Measurements from ENCODE around the gene MACROD2. TPM values are rescaled to one million over a fixed set of nuclear protein-coding genes. Genes with fewer than 3 reads are reported as not detected.

The MACROD2 gene
- total RNA-seq, 1 donor from 2014 or later = 78.2 TPM

DNA sequence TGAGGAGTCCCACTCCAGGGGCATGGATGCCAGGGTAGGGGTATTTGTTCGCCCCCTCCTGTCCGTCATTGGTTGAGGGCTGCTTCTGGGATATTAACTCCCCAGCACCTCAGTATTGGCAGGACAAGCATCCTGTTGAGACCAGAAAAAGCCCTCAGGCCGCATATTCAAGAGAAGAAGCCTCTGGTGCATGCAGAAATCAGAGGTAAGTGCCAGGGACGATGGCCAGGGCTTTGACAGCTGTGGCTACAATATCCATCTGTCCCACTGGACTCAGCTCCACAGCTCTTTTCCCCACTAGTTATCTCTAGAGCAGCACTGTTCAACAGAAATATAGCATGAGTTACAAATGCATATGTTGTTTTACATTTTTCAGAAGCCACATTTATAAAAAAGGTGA, 1926.6 kb downstream of the MACROD2 start:
- TF ChIP-seq, protein P1, sequence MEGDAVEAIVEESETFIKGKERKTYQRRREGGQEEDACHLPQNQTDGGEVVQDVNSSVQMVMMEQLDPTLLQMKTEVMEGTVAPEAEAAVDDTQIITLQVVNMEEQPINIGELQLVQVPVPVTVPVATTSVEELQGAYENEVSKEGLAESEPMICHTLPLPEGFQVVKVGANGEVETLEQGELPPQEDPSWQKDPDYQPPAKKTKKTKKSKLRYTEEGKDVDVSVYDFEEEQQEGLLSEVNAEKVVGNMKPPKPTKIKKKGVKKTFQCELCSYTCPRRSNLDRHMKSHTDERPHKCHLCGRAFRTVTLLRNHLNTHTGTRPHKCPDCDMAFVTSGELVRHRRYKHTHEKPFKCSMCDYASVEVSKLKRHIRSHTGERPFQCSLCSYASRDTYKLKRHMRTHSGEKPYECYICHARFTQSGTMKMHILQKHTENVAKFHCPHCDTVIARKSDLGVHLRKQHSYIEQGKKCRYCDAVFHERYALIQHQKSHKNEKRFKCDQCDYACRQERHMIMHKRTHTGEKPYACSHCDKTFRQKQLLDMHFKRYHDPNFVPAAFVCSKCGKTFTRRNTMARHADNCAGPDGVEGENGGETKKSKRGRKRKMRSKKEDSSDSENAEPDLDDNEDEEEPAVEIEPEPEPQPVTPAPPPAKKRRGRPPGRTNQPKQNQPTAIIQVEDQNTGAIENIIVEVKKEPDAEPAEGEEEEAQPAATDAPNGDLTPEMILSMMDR (IDR thresholded peaks at IDR 0.05) = no peak
- H3K27me3 ChIP-seq = no peaks in the 10 kb centered on the region
- no peaks in the 10 kb centered on the region for H3K4me1 ChIP-seq
- DNase-seq (no peak), ATAC-seq (no peak)
- no peaks in the 10 kb centered on the region for H3K36me3 ChIP-seq
- no peaks in the 10 kb centered on the region for H3K9me3 ChIP-seq
- no peak overlapping the region for H3K4me3 ChIP-seq
- intact Hi-C loops (cut with DNase I) = no loop called here
- H3K27ac ChIP-seq = no peak overlapping the region

DNA sequence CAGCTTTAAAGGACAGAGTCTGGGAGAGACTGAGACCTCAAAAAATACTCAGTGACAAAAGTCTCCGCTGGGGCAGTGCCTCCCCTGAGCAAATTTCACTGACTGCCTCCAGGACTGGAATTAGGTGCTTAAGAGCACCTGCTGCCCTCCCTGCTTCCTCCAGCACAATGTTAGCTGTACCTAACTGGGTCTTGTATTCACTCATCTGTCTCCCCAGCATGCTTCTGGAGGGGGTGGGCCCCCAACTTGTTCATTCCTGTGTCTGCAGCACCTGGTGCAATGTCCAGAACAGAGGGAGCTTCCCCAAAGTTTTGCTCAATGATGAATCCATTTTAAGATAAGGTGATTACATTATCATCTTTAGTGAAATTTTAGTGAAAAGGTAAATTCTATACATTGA, 1927.2 kb downstream of the MACROD2 start:
- no peaks in the 10 kb centered on the region for H3K27me3 ChIP-seq
- TF ChIP-seq, protein P1 (IDR thresholded peaks at IDR 0.05) = no peak
- no peaks in the 10 kb centered on the region for H3K4me1 ChIP-seq
- no peak for ATAC-seq
- no peak for DNase-seq
- H3K27ac ChIP-seq = no peak overlapping the region
- H3K36me3 ChIP-seq = no peaks in the 10 kb centered on the region
- no peak overlapping the region for H3K4me3 ChIP-seq
- intact Hi-C loops (cut with DNase I) = no loop called here
- H3K9me3 ChIP-seq = no peaks in the 10 kb centered on the region

DNA sequence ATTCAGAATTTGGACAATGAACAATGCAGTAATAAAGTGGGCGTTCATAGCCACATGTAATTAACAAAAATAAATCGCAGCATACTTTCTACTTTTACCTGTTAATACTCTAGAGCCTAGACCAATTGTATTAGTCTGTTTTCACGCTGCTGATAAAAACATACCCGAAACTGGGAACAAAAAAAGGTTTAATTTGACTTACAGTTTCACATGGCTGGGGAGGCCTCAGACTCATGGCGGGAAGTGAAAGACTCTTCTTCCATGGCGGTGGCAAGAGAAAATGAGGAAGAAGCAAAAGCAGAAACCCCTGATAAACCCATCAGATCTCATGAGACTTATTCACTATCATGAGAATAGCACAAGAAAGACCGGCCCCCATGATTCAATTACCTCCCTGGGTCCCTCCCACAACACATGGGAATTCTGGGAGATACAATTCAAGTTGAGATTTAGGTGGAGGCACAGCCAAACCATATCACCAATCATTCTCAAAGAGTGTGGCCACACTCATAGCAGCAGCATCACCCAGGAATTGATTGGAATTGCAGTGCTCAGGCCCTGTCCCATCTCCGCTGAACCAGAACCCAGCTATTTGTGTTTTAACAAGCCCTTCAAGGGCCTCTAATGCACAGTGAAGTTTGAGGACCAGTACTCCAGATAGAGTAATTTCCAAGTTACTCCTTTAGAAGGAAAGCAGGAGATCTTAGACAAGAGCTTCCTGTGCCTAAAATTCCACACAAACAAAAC, 1927.9 kb downstream of the MACROD2 start:
- TF ChIP-seq, protein P1 (IDR thresholded peaks at IDR 0.05) = no peak
- no peaks in the 10 kb centered on the region for H3K9me3 ChIP-seq
- H3K27ac ChIP-seq = no peak overlapping the region
- ATAC-seq (no peak), DNase-seq (no peak)
- no peaks in the 10 kb centered on the region for H3K4me1 ChIP-seq
- intact Hi-C loops (cut with DNase I) = no loop called here
- no peak overlapping the region for H3K4me3 ChIP-seq
- H3K36me3 ChIP-seq = no peaks in the 10 kb centered on the region
- no peaks in the 10 kb centered on the region for H3K27me3 ChIP-seq

DNA sequence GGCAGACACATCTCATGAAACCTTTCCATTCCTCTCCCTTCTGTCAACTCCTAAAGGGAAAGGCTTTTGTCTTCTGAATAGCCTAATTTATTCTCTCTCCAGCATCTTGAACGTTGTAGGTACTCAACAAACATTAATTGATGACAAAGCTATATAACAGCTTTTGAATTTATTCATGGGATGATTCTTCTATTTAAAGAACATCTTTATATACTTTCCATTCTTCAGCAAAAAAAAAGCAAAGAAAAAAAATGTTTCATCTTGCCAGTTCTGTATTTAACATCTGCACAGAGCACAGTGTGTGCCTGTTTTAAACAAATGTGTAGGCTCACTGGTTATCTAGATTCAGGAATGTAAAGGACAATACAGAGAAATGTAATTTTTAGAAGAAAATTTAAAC, 1929.2 kb downstream of the MACROD2 start:
- Histone ChIP-seq H3K9me3 (no peaks in the 10 kb centered on the region), H3K27me3 (no peaks in the 10 kb centered on the region), H3K36me3 (no peaks in the 10 kb centered on the region), H3K4me3 (no peak overlapping the region), H3K27ac (no peak overlapping the region), H3K4me1 (no peaks in the 10 kb centered on the region)
- intact Hi-C loops (cut with DNase I) = no loop called here
- ATAC-seq (no peak), DNase-seq (no peak)
- TF ChIP-seq, protein P1 (IDR thresholded peaks at IDR 0.05) = no peak

DNA sequence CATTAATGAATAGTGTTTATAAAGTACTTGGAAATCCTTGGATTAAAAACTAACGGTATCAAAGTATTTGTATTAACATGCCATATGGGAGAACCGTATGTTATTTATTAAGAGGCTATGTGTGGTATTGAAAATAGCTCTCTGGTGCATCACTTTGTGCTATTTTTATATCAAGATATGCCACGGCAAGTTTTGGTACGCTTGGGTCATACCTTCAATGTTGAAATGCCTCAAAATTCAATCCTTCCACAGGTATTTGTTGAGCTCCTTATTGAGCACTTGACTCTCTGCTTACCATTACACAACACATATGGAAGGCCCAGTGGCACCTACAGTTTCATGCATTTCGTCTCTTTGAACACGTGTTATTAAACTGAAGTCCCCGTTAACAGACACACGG, 1930.1 kb downstream of the MACROD2 start:
- H3K9me3 ChIP-seq = no peaks in the 10 kb centered on the region
- TF ChIP-seq, protein P1 (IDR thresholded peaks at IDR 0.05) = no peak
- intact Hi-C loops (cut with DNase I) = no loop called here
- no peaks in the 10 kb centered on the region for H3K27me3 ChIP-seq
- no peak for DNase-seq
- H3K27ac ChIP-seq = no peak overlapping the region
- H3K4me3 ChIP-seq = no peak overlapping the region
- peaks cover 5% of the 10 kb centered on the region for H3K4me1 ChIP-seq
- no peak for ATAC-seq
- no peaks in the 10 kb centered on the region for H3K36me3 ChIP-seq

Data from upper lobe of right lung (tissue), 1 donor.